BLaER1 treated with 17β-estradiol and CSF1 and Interleukin-3, amounts not matched to agents 10 nM and 100 nM (cell line): Measurements from ENCODE around the gene ELMO1.
A peak's percentile ranks its signal among the peaks of the same experiment; 100 is the strongest.

ENCODE experiments used
- H3K27ac ChIP-seq, 11 experiments: shearing (Covaris generic); formaldehyde crosslinking; 2 replicates each; pipeline ENCODE4 v1.8.1; 2022
- H3K27me3 ChIP-seq, 11 experiments: shearing (Covaris generic); formaldehyde crosslinking; 2 replicates each; pipeline ENCODE4 v1.8.1; 2022
- H3K36me3 ChIP-seq, 11 experiments: shearing (Covaris generic); formaldehyde crosslinking; 2 replicates each; pipeline ENCODE4 v1.8.1; 2022
- H3K4me1 ChIP-seq, 10 experiments: shearing (Covaris generic); formaldehyde crosslinking; 2 replicates each; pipeline ENCODE4 v1.8.1; 2022
- H3K4me2 ChIP-seq, 11 experiments: shearing (Covaris generic); formaldehyde crosslinking; 2 replicates each; pipeline ENCODE4 v1.8.1; 2022
- H3K4me3 ChIP-seq, 10 experiments: shearing (Covaris generic); formaldehyde crosslinking; 2 replicates each; pipeline ENCODE4 v1.8.1; 2022
- H3K9ac ChIP-seq, 11 experiments: shearing (Covaris generic); formaldehyde crosslinking; 2 replicates each; pipeline ENCODE4 v1.8.1; 2022
- H3K9me3 ChIP-seq, 11 experiments: shearing (Covaris generic); formaldehyde crosslinking; replicated peaks in 1 of 11; 2 replicates each; pipeline ENCODE4 v1.8.1; 2022
- H4K20me1 ChIP-seq, 11 experiments: shearing (Covaris generic); formaldehyde crosslinking; 2 replicates each; pipeline ENCODE4 v1.8.1; 2022
- Cebpa-rat ChIP-seq, 11 experiments: shearing (Covaris generic); IDR thresholded peaks; 2 replicates each; pipeline ENCODE4 v1.8.1; 2022

ELMO1 gene

DNA sequence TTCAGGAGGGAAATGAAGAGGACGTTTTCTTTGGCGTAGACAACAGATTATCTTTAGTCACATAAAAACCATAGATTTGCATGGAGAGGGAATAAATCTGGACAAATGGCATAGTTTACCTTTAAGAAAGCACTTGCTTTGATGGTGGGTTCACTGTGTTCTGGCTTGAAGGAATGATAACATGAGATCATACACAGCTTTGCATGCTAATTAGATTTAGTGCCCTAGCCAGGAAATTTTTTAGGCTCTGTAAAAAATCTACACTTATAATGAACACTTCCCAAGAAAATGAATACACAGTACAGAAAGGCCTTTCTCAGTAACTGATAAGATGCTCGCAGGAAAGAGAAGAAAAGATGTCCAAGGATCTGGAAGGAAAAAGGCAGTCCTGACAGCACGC is 506.1 kb downstream of the ELMO1 start:
- H3K4me3 ChIP-seq, result no peak overlapping the region
- peaks cover 17 to 40% (median 31%) of the 10 kb centered on the region in 10 experiments for H3K4me1 ChIP-seq
- peak overlapping the region in 1 of 11 experiments; percentile 30; a peak in 1 of 22 replicates for H3K27ac ChIP-seq
- peak overlapping the region; percentile 44 to 79 (median 63); a peak in 21 of 22 replicates for H3K4me2 ChIP-seq
- H4K20me1 ChIP-seq, result peaks cover 0 to 5% (median 0%) of the 10 kb centered on the region in 11 experiments; a peak in 2 of 22 replicates
- no peak overlapping the region for H3K9ac ChIP-seq
- H3K36me3 ChIP-seq, result peaks cover 21 to 55% (median 30%) of the 10 kb centered on the region in 11 experiments; a peak in 21 of 22 replicates
- TF ChIP-seq Cebpa-rat (IDR thresholded peaks at IDR 0.05), result no peak
- H3K27me3 ChIP-seq, result peaks cover 0 to 5% (median 0%) of the 10 kb centered on the region in 11 experiments; a peak in 1 of 22 replicates
- H3K9me3 ChIP-seq, result peaks cover 43 to 77% (median 44%) of the 10 kb centered on the region in 11 experiments

DNA sequence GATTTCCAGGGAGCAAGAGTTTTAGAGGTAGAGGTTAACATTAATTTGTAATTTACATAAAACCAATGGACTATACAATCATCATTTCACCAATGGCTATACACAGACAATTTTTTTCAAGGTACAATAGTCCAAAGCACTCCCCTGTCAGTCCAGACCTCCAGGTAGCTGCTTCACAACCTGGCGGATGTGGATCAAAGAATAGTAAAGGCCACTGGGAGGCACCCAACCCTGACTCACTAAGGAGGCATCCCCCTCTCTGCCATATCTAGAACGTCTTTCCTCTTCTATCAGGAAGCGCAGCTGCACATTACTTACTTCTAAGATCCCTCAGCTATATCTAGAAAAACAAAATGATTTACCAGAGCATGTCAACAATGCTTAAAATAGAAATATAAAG is 506.6 kb downstream of the ELMO1 start:
- H4K20me1 ChIP-seq, result peaks cover 0 to 5% (median 0%) of the 10 kb centered on the region in 11 experiments; a peak in 2 of 22 replicates
- H3K27ac ChIP-seq, result no peak overlapping the region
- H3K9ac ChIP-seq, result no peak overlapping the region
- H3K36me3 ChIP-seq, result peaks cover 26 to 60% (median 35%) of the 10 kb centered on the region in 11 experiments
- H3K4me3 ChIP-seq, result no peak overlapping the region
- peaks cover 48 to 77% (median 49%) of the 10 kb centered on the region in 11 experiments for H3K9me3 ChIP-seq
- peaks cover 0 to 5% (median 0%) of the 10 kb centered on the region in 11 experiments; a peak in 1 of 22 replicates for H3K27me3 ChIP-seq
- peak overlapping the region in 9 of 11 experiments; percentile 44 to 69 (median 61); a peak in 17 of 22 replicates for H3K4me2 ChIP-seq
- peaks cover 17 to 40% (median 31%) of the 10 kb centered on the region in 10 experiments for H3K4me1 ChIP-seq
- no peak for TF ChIP-seq Cebpa-rat (IDR thresholded peaks at IDR 0.05)

DNA sequence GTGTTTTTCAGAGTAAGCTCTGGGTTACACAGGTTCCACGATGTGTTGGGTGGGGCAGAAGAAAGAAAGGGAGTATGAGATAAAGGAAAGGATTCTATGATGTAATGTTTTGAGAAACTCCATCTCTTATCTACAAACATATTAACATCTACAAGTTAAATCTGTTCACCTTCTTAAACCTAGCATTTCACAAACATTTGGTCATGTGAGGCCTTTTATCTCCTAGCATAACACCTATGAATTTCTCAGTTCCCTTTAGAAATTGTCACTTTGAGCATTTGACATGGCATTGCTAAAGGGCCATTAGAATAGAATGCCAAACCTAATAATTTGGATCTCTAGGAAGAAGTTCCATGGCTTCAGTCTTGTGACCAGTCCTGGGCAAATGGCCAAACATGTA is 507.3 kb downstream of the ELMO1 start:
- H3K9me3 ChIP-seq, result peaks cover 54 to 80% (median 55%) of the 10 kb centered on the region in 11 experiments

DNA sequence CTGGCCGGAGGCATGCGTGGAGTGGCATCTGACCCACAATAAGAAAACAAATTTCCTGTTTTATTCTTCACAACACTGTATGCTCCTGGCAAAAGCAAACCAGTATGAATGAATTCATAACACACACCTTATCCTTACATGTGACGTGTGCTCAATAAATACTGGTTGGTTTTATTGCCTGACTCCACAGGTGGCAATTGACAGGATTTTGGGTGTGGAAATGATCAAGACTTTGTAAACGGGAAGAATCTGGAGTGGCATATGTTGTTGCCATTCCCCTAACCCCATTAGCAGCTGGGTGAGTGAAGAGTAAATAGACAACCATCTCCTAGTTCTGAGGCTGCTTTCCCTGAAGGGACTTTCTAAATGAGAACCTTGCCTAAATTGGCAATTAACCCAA is 508.8 kb downstream of the ELMO1 start:
- Histone ChIP-seq H3K27me3 (peaks cover 0 to 4% (median 0%) of the 10 kb centered on the region in 11 experiments; a peak in 1 of 22 replicates), H3K9ac (no peak overlapping the region), H3K9me3 (peaks cover 68 to 87% (median 71%) of the 10 kb centered on the region in 11 experiments), H3K27ac (no peak overlapping the region), H3K4me1 (peaks cover 17 to 33% (median 31%) of the 10 kb centered on the region in 10 experiments), H3K36me3 (peaks cover 41 to 82% (median 57%) of the 10 kb centered on the region in 11 experiments), H4K20me1 (peaks cover 0 to 5% (median 0%) of the 10 kb centered on the region in 11 experiments; a peak in 2 of 22 replicates), H3K4me2 (no peak overlapping the region), H3K4me3 (peak overlapping the region in 1 of 10 experiments; percentile 13; a peak in 1 of 20 replicates)
- no peak for TF ChIP-seq Cebpa-rat (IDR thresholded peaks at IDR 0.05)

More for the DNA sequence above, 507.3 kb downstream of the ELMO1 start:
- peaks cover 33 to 67% (median 42%) of the 10 kb centered on the region in 11 experiments for H3K36me3 ChIP-seq
- H3K27me3 ChIP-seq, result peaks cover 0 to 5% (median 0%) of the 10 kb centered on the region in 11 experiments; a peak in 1 of 22 replicates
- peak overlapping the region in 5 of 11 experiments; percentile 56 to 69 (median 61); a peak in 7 of 22 replicates for H3K4me2 ChIP-seq
- H4K20me1 ChIP-seq, result peaks cover 0 to 5% (median 0%) of the 10 kb centered on the region in 11 experiments; a peak in 2 of 22 replicates
- H3K4me1 ChIP-seq, result peaks cover 17 to 39% (median 31%) of the 10 kb centered on the region in 10 experiments
- H3K9ac ChIP-seq, result no peak overlapping the region
- no peak for TF ChIP-seq Cebpa-rat (IDR thresholded peaks at IDR 0.05)
- no peak overlapping the region for H3K27ac ChIP-seq
- H3K4me3 ChIP-seq, result no peak overlapping the region

DNA sequence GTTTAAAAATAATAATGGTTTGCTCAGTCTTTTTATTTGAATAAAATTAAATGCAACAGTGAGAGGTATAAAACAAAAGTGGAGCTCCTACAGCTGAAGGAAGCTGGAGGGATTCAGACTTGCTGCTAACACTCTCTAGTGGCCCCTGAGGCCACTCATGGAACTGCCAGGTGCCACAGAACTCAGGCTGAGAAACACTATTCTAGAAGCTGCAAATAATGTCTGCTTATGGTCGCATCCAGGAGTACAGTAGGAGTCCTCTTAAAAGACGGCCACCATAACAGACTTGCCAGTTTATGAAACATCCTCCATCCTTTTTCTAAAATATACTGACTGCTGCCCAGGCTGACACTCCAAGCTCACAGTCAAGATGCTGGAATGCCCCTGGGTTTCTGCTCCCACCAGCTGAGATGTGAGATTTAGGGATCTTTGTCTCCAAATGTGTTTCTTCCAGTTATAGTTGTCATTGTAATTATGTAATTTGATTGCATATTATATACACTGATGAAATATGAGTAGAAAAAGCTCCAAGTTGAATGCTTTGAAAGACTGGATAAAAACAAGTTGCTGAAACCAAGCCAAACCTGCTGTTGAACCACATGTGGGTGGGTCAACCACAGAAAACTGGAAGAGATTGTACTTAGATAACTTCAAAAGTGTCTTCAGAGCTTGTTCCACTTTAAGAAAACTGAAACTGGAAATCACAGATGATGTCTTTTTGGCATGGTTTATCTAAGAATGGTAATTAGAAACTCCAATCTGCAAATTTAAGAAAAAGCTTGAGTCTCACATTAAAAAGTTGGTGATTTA is 510.7 kb downstream of the ELMO1 start:
- Histone ChIP-seq H3K27ac (no peak overlapping the region), H3K4me3 (peak overlapping the region in 3 of 10 experiments; percentile 2 to 18 (median 6); a peak in 3 of 20 replicates), H3K36me3 (peaks cover 48 to 99% (median 66%) of the 10 kb centered on the region in 11 experiments), H3K9me3 (peaks cover 68 to 100% (median 84%) of the 10 kb centered on the region in 11 experiments), H3K4me2 (no peak overlapping the region), H3K4me1 (peaks cover 4 to 16% (median 14%) of the 10 kb centered on the region in 10 experiments), H3K9ac (no peak overlapping the region), H4K20me1 (no peaks in the 10 kb centered on the region), H3K27me3 (no peaks in the 10 kb centered on the region)
- TF ChIP-seq Cebpa-rat (IDR thresholded peaks at IDR 0.05), result no peak

DNA sequence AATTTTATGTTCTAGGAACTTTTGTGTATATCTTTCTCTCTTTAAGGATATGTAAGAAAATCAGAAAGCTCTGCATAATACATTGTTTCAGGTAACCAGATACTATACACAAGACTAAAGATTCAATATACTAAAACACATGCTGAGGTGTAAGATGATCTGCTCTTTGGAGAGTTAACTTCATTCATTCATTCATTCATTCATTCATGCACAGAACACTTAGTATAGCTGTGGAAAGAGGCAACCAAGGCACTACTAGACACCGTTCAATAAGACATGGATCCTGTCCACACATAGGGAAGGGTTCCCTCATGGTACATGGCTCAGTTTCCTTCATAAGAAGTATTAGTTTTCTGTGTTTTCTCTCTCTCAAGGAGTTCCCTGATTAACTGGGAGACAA is 516.8 kb downstream of the ELMO1 start:
- Histone ChIP-seq H3K4me2 (no peak overlapping the region), H3K27ac (no peak overlapping the region), H3K9ac (no peak overlapping the region), H4K20me1 (no peaks in the 10 kb centered on the region), H3K9me3 (peaks cover 19 to 63% (median 30%) of the 10 kb centered on the region in 11 experiments), H3K4me1 (no peaks in the 10 kb centered on the region), H3K27me3 (no peaks in the 10 kb centered on the region), H3K36me3 (peaks cover 20 to 57% (median 36%) of the 10 kb centered on the region in 11 experiments), H3K4me3 (no peak overlapping the region)
- TF ChIP-seq Cebpa-rat (IDR thresholded peaks at IDR 0.05), result no peak

DNA sequence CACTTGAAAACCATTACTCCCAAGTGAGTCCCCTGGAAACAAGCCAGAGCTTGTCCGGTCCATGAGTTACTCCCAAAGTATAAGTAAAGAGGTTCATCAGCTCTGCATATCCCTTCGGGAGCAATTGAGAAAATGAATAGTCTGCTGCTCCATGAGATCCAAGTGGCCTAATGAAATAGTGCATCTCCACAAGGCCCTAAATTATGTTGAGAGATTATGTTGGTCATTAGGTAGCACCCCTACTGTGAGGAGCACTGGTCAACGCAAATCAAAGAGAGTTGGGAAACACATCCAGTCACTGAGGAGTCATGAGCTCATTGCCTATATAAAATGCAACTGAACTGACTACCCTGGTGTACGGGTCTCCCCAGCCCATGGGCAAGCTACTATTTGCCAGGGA is 518.9 kb downstream of the ELMO1 start:
- Histone ChIP-seq H4K20me1 (no peaks in the 10 kb centered on the region), H3K27me3 (no peaks in the 10 kb centered on the region), H3K4me2 (no peak overlapping the region), H3K27ac (no peak overlapping the region), H3K9me3 (peaks cover 0 to 42% (median 9%) of the 10 kb centered on the region in 11 experiments; a peak in 17 of 22 replicates), H3K4me3 (no peak overlapping the region), H3K4me1 (no peaks in the 10 kb centered on the region), H3K9ac (no peak overlapping the region), H3K36me3 (peaks cover 5 to 40% (median 18%) of the 10 kb centered on the region in 11 experiments; a peak in 14 of 22 replicates)
- TF ChIP-seq Cebpa-rat (IDR thresholded peaks at IDR 0.05), result no peak

DNA sequence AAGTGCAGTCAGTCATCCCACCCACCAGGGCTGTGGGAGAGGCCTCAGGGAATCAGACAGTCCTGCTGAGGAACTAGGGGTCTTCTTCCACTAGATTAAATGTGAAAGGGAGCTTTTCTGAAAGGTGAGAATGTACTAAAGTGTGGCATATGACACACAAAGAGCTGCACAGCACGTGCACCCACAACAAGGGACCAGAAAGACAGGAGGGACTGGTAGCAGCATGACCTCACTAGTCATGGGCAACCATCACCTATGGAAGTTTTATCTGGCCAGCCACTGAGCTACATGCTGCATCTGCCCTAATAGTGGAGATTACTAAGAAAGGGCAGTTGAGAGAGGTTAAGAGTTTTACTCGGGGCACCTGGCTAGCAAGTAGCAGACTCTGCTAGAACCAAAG is 519.9 kb downstream of the ELMO1 start:
- Histone ChIP-seq H4K20me1 (no peaks in the 10 kb centered on the region), H3K4me2 (no peak overlapping the region), H3K4me1 (peaks cover 0 to 7% (median 0%) of the 10 kb centered on the region in 10 experiments; a peak in 5 of 20 replicates), H3K9ac (no peak overlapping the region), H3K9me3 (peaks cover 0 to 31% (median 5%) of the 10 kb centered on the region in 11 experiments; a peak in 10 of 22 replicates), H3K27ac (no peak overlapping the region), H3K27me3 (no peaks in the 10 kb centered on the region), H3K4me3 (no peak overlapping the region), H3K36me3 (peaks cover under 1 to 30% (median 13%) of the 10 kb centered on the region in 11 experiments; a peak in 12 of 22 replicates)
- TF ChIP-seq Cebpa-rat (IDR thresholded peaks at IDR 0.05), result no peak

DNA sequence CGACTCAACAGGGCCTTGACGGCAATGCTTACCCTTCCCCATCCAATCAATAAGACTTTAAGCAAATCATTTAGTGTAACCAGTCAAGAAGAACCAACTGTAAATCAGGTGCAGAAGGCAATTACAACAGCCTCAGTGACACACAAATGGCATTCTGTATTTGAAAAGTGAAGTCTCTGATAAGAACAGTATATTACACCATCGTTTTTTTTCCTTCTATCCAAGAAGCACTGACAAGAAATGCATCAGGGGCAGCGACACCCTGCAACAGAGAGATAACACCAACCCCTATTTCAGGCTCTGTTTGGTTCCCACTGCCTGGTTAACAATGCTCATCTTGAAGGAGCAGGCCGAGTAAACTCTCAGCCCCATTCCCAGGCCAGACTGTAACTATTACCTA is 520.4 kb downstream of the ELMO1 start:
- Histone ChIP-seq H3K27me3 (no peaks in the 10 kb centered on the region), H3K4me3 (no peak overlapping the region), H3K9ac (no peak overlapping the region), H3K36me3 (peaks cover 0 to 26% (median 9%) of the 10 kb centered on the region in 11 experiments; a peak in 12 of 22 replicates), H3K4me2 (no peak overlapping the region), H3K4me1 (peaks cover 0 to 11% (median 0%) of the 10 kb centered on the region in 10 experiments; a peak in 5 of 20 replicates), H4K20me1 (no peaks in the 10 kb centered on the region), H3K27ac (no peak overlapping the region), H3K9me3 (peaks cover 0 to 27% (median 1%) of the 10 kb centered on the region in 11 experiments; a peak in 9 of 22 replicates)
- no peak for TF ChIP-seq Cebpa-rat (IDR thresholded peaks at IDR 0.05)
